ENCODE results near the gene LRRC4C. TPM values are rescaled to one million over a fixed set of nuclear protein-coding genes. Genes with fewer than 3 reads are reported as not detected.

Gene LRRC4C
- total and polyA plus RNA-seq, 2 experiments from 2014 or later: not detected

- WGBS, 2 experiments (ENCODE audit: low coverage in 1 of 2, low lambda C conversion rate in 2 of 2, missing lambda C conversion rate in 2 of 2): 1 to 2% methylated on average over 3 of the region's 3 CpGs
- no peak overlapping the region for H3K27ac ChIP-seq
- no peak overlapping the region for H2AFZ ChIP-seq
- no peaks in the 10 kb centered on the region for H3K36me3 ChIP-seq (ENCODE audit: low read depth)
- in situ Hi-C loops (cut with MboI): no loop called here
- no peaks in the 10 kb centered on the region for H3K9me3 ChIP-seq (ENCODE audit: low read depth)
- no peak for DNase-seq
- no peaks in the 10 kb centered on the region for H3K27me3 ChIP-seq (replicated peaks; ENCODE audit: insufficient read depth)
- H3K4me3 ChIP-seq: no peak overlapping the region
- TF ChIP-seq EZH2 (IDR thresholded peaks at IDR 0.05; ENCODE audit: insufficient read depth, poor library complexity, severe bottlenecking) (no peak), EZH2phosphoT487 (IDR thresholded peaks at IDR 0.05; ENCODE audit: insufficient read depth, low read depth) (no peak)
- H3K9ac ChIP-seq: no peak overlapping the region
- H3K9me2 ChIP-seq (ENCODE audit: insufficient read depth): no peaks in the 10 kb centered on the region
- H3K4me1 ChIP-seq (ENCODE audit: insufficient read depth): no peaks in the 10 kb centered on the region
- no peaks in the 10 kb centered on the region for H3K79me2 ChIP-seq (ENCODE audit: insufficient read depth)
- H4K20me1 ChIP-seq (ENCODE audit: insufficient read depth): no peaks in the 10 kb centered on the region
- H3F3A ChIP-seq (ENCODE audit: insufficient read depth): no peaks in the 10 kb centered on the region
- no peak overlapping the region for H3K4me2 ChIP-seq (ENCODE audit: unreplicated experiment)
Measured at GRCh38 chr11:41051919-41052635, 407.4 kb downstream of the LRRC4C start.

GRCh38 chr11:41050791-41051190 is 408.7 kb downstream of the LRRC4C start:
- Histone ChIP-seq H3K4me1 (ENCODE audit: insufficient read depth) (no peaks in the 10 kb centered on the region), H2AFZ (no peak overlapping the region), H3K27me3 (replicated peaks; ENCODE audit: insufficient read depth) (no peaks in the 10 kb centered on the region), H3K4me2 (ENCODE audit: unreplicated experiment) (no peak overlapping the region), H3K36me3 (ENCODE audit: low read depth) (no peaks in the 10 kb centered on the region), H3K9me3 (ENCODE audit: low read depth) (no peaks in the 10 kb centered on the region), H3K27ac (no peak overlapping the region), H3F3A (ENCODE audit: insufficient read depth) (no peaks in the 10 kb centered on the region), H3K9ac (no peak overlapping the region), H3K79me2 (ENCODE audit: insufficient read depth) (no peaks in the 10 kb centered on the region), H3K4me3 (no peak overlapping the region), H3K9me2 (ENCODE audit: insufficient read depth) (no peaks in the 10 kb centered on the region), H4K20me1 (ENCODE audit: insufficient read depth) (no peaks in the 10 kb centered on the region)
- TF ChIP-seq EZH2phosphoT487 (IDR thresholded peaks at IDR 0.05; ENCODE audit: insufficient read depth, low read depth) (no peak), EZH2 (IDR thresholded peaks at IDR 0.05; ENCODE audit: insufficient read depth, poor library complexity, severe bottlenecking) (no peak)
- in situ Hi-C loops (cut with MboI): no loop called here
- no peak for DNase-seq

- Histone ChIP-seq H3K4me3 (no peak overlapping the region), H3K27me3 (replicated peaks; ENCODE audit: insufficient read depth) (no peaks in the 10 kb centered on the region)
Measured at GRCh38 chr11:41047229-41047628, 412.2 kb downstream of the LRRC4C start.

GRCh38 chr11:41045266-41045665 is 414.2 kb downstream of the LRRC4C start:
- in situ Hi-C loops (cut with MboI): no loop called here
- TF ChIP-seq EZH2phosphoT487 (IDR thresholded peaks at IDR 0.05; ENCODE audit: insufficient read depth, low read depth): no peak
- no peak for TF ChIP-seq EZH2 (IDR thresholded peaks at IDR 0.05; ENCODE audit: insufficient read depth, poor library complexity, severe bottlenecking)
- Histone ChIP-seq H4K20me1 (ENCODE audit: insufficient read depth) (no peaks in the 10 kb centered on the region), H3K9me3 (ENCODE audit: low read depth) (no peaks in the 10 kb centered on the region), H3K4me3 (no peak overlapping the region), H3K4me1 (ENCODE audit: insufficient read depth) (no peaks in the 10 kb centered on the region), H3K36me3 (ENCODE audit: low read depth) (no peaks in the 10 kb centered on the region), H2AFZ (no peak overlapping the region), H3K9me2 (ENCODE audit: insufficient read depth) (no peaks in the 10 kb centered on the region), H3F3A (ENCODE audit: insufficient read depth) (no peaks in the 10 kb centered on the region), H3K27ac (no peak overlapping the region), H3K27me3 (replicated peaks; ENCODE audit: insufficient read depth) (no peaks in the 10 kb centered on the region), H3K79me2 (ENCODE audit: insufficient read depth) (no peaks in the 10 kb centered on the region), H3K4me2 (ENCODE audit: unreplicated experiment) (no peak overlapping the region), H3K9ac (no peak overlapping the region)
- 12 to 19% methylated on average over 5 of the region's 5 CpGs for WGBS, 2 experiments (ENCODE audit: low coverage in 1 of 2, low lambda C conversion rate in 2 of 2, missing lambda C conversion rate in 2 of 2)
- DNase-seq: no peak

More at GRCh38 chr11:41047229-41047628, 412.2 kb downstream of the LRRC4C start:
- no peaks in the 10 kb centered on the region for H3K4me1 ChIP-seq (ENCODE audit: insufficient read depth)
- no peak overlapping the region for H3K9ac ChIP-seq
- H3K4me2 ChIP-seq (ENCODE audit: unreplicated experiment): no peak overlapping the region
- H3K27ac ChIP-seq: no peak overlapping the region
- no peak overlapping the region for H2AFZ ChIP-seq
- H3F3A ChIP-seq (ENCODE audit: insufficient read depth): no peaks in the 10 kb centered on the region
- no peak for DNase-seq
- H3K36me3 ChIP-seq (ENCODE audit: low read depth): no peaks in the 10 kb centered on the region
- H3K79me2 ChIP-seq (ENCODE audit: insufficient read depth): no peaks in the 10 kb centered on the region
- TF ChIP-seq EZH2phosphoT487 (IDR thresholded peaks at IDR 0.05; ENCODE audit: insufficient read depth, low read depth) (no peak), EZH2 (IDR thresholded peaks at IDR 0.05; ENCODE audit: insufficient read depth, poor library complexity, severe bottlenecking) (no peak)
- no peaks in the 10 kb centered on the region for H3K9me3 ChIP-seq (ENCODE audit: low read depth)
- H3K9me2 ChIP-seq (ENCODE audit: insufficient read depth): no peaks in the 10 kb centered on the region
- in situ Hi-C loops (cut with MboI): no loop called here
- no peaks in the 10 kb centered on the region for H4K20me1 ChIP-seq (ENCODE audit: insufficient read depth)

- no peak for DNase-seq
- 7 to 10% methylated on average over 2 of the region's 2 CpGs for WGBS, 2 experiments (ENCODE audit: low coverage in 1 of 2, low lambda C conversion rate in 2 of 2, missing lambda C conversion rate in 2 of 2)
- Histone ChIP-seq H2AFZ (no peak overlapping the region), H3K79me2 (ENCODE audit: insufficient read depth) (no peaks in the 10 kb centered on the region), H3K27me3 (replicated peaks; ENCODE audit: insufficient read depth) (no peaks in the 10 kb centered on the region), H3F3A (ENCODE audit: insufficient read depth) (no peaks in the 10 kb centered on the region), H4K20me1 (ENCODE audit: insufficient read depth) (no peaks in the 10 kb centered on the region), H3K27ac (no peak overlapping the region), H3K4me3 (no peak overlapping the region), H3K9me3 (ENCODE audit: low read depth) (no peaks in the 10 kb centered on the region), H3K36me3 (ENCODE audit: low read depth) (no peaks in the 10 kb centered on the region), H3K9ac (no peak overlapping the region), H3K4me2 (ENCODE audit: unreplicated experiment) (no peak overlapping the region), H3K9me2 (ENCODE audit: insufficient read depth) (no peaks in the 10 kb centered on the region), H3K4me1 (ENCODE audit: insufficient read depth) (no peaks in the 10 kb centered on the region)
- in situ Hi-C loops (cut with MboI): no loop called here
- no peak for TF ChIP-seq EZH2 (IDR thresholded peaks at IDR 0.05; ENCODE audit: insufficient read depth, poor library complexity, severe bottlenecking)
- no peak for TF ChIP-seq EZH2phosphoT487 (IDR thresholded peaks at IDR 0.05; ENCODE audit: insufficient read depth, low read depth)
Measured at GRCh38 chr11:41044747-41045146, 414.7 kb downstream of the LRRC4C start.
